Pancreas (tissue), 10 donors: Measurements from ENCODE around the gene CLASRP. TPM values are rescaled to one million over a fixed set of nuclear protein-coding genes. Genes with fewer than 3 reads are reported as not detected.

Experiments used
- ATAC-seq, 4 donors: fragments of 200-7000 bp; cut with Tn5 transposase; one replicate each; pipeline versions ENCODE4 v1.8.0 to v1.9.1; 2020; ENCODE audit warnings: mild to moderate bottlenecking in 4 of 4, moderate library complexity in 4 of 4
- DNase-seq, 6 donors: peaks; one replicate each; pipeline ENCODE4 v3.0.0-alpha.2; 2020
- FAIRE-seq: peaks from 2 replicates; lab custom pipeline; 2012; peaks lifted over from hg19 to GRCh38; lab: Jason Lieb, UNC
- H3K27ac ChIP-seq, 4 donors: fragments of 200-600 bp; sonication (generic); 1 replicate in 3 of 4; 2 replicates in 1 of 4; pipeline versions ENCODE4 v1.5.0 to v1.8.0; 2020
- H3K27me3 ChIP-seq, 4 donors: fragments of 200-600 bp; one replicate each; pipeline ENCODE4 v1.8.0; 2021
- H3K36me3 ChIP-seq, 3 donors: fragments of 200-600 bp; sonication (generic) in 1 of 3; one replicate each; pipeline versions ENCODE4 v1.5.0 to v1.8.0; 2020 to 2021
- H3K4me1 ChIP-seq, 3 donors: fragments of 200-600 bp; one replicate each; pipeline ENCODE4 v1.8.0; 2021
- H3K4me3 ChIP-seq, 4 donors: fragments of 200-600 bp; sonication (generic) in 2 of 4; one replicate each; pipeline versions ENCODE4 v1.5.0 to v1.8.0; 2020 to 2021
- H3K9me3 ChIP-seq, 4 donors: fragments of 200-600 bp; one replicate each; pipeline ENCODE4 v1.8.0; 2021
- CTCF ChIP-seq, 4 donors: fragments of 200-600 bp; sonication (generic) in 3 of 4; IDR thresholded peaks; one replicate each; pipeline versions ENCODE4 v1.5.0 to v1.8.0; 2021; ENCODE audit warnings: antibody characterized with exemption in 4 of 4
- WGBS, 2 donors: extraction: QIAGEN DNeasy Blood & Tissue Kit; methylation state at CpG; one replicate each; pipeline ENCODE4 v1.1.7; 2013; 5-methylcytosine and 5-hydroxymethylcytosine counted together
- intact Hi-C, 3 donors: fragments of 100-400 bp; cut with DNase I; formaldehyde crosslinking; loops; one replicate each; pipeline versions ENCODE4 v1.11.1 to v1.14.2; 2022
- polyA plus RNA-seq, 2 donors: library from polyadenylated mRNA; stranded (reverse); fragments of 200-250 nt; gene quantifications; one replicate each; pipeline ENCODE4 v1.2.3, GENCODE V29; 2013
- total RNA-seq, 6 donors: library from RNA; stranded (reverse); fragmentation: NEBNext Ultra II Directional in 4 of 6; extraction: Animal tissue kit (Norgen Biotek cat#: 25700) in 4 of 6; gene quantifications; one replicate each; pipeline versions ENCODE4 v1.2.1 to v1.2.4, GENCODE V29; 2021 to 2023
- donor health status: healthy with polysubstance abuse.
- donor health status: DM: no; HTN: no; CAD: no; lungs with moderate emphysema.
- donor health status: DM: no; HTN: no; CAD: no.
- donor health status: control.
- donor health status: control.
- donor health status: Bipolar disorder and iron deficiency.
- donor health status: DM: yes; HTN: yes; CAD: no.
- donor health status: DM: no; HTN: no; CAD: no.
- donor health status: DM: no; HTN: no; CAD: no.
- donor health status: DM: yes; HTN: yes; CAD: no.

The CLASRP gene
- total and polyA plus RNA-seq, 8 donors: 34.8 to 244 (median 51.9) TPM

- ATAC-seq (no peak), DNase-seq (no peak), FAIRE-seq (no peak)
- intact Hi-C loops: no loop called here
- WGBS, 2 donors: 70 to 71% methylated on average over 15 of the region's 15 CpGs
- H3K4me3 ChIP-seq: peak overlapping the region in 2 of 4 donors; percentile 33 to 50
- H3K4me1 ChIP-seq: peaks cover 0 to 15% (median 11%) of the 10 kb centered on the region in 3 donors
- no peak for TF ChIP-seq CTCF (IDR thresholded peaks at IDR 0.05)
- H3K27ac ChIP-seq: peak overlapping the region in 1 of 4 donors; percentile 46
- H3K36me3 ChIP-seq: no peaks in the 10 kb centered on the region
- H3K27me3 ChIP-seq: no peaks in the 10 kb centered on the region
- H3K9me3 ChIP-seq: no peaks in the 10 kb centered on the region
These were observed 38.2 kb downstream of the CLASRP start for GRCh38 chr19:45076851-45077730.

GRCh38 chr19:45078390-45079062 is 39.7 kb downstream of the CLASRP start:
- H3K27me3 ChIP-seq: no peaks in the 10 kb centered on the region
- no peak for FAIRE-seq
- H3K36me3 ChIP-seq: no peaks in the 10 kb centered on the region
- DNase-seq: no peak
- WGBS, 2 donors: 46 to 50% methylated on average over 9 to 10 of the region's 10 CpGs
- H3K4me1 ChIP-seq: peaks cover 0 to 15% (median 11%) of the 10 kb centered on the region in 3 donors
- H3K27ac ChIP-seq: no peak overlapping the region
- peak overlapping the region; percentile 51 to 99 (median 78) for H3K4me3 ChIP-seq
- no peaks in the 10 kb centered on the region for H3K9me3 ChIP-seq
- no peak for TF ChIP-seq CTCF (IDR thresholded peaks at IDR 0.05)
- intact Hi-C loops: no loop called here
- ATAC-seq: peak in 2 of 4 donors; percentile 2 to 7

- intact Hi-C loops: no loop called here
- FAIRE-seq: no peak
- Histone ChIP-seq H3K4me3 (peak within 1 kb of the TSS; percentile 51 to 99 (median 78)), H3K4me1 (peaks cover 0 to 15% (median 11%) of the 10 kb centered on the region in 3 donors), H3K9me3 (no peaks in the 10 kb centered on the region), H3K27ac (peak within 1 kb of the TSS in 2 of 4 donors; percentile 51 to 57), H3K27me3 (no peaks in the 10 kb centered on the region), H3K36me3 (no peaks in the 10 kb centered on the region)
- 0% methylated on average over 48 to 61 of the region's 61 CpGs for WGBS, 2 donors
- peak; percentile 64 to 93 (median 80) for DNase-seq
- no peak for TF ChIP-seq CTCF (IDR thresholded peaks at IDR 0.05)
- peak; percentile 83 to 92 (median 89) for ATAC-seq
These were observed 40.4 kb downstream of the CLASRP start, which contains the start of gene GEMIN7 for GRCh38 chr19:45079063-45079910. Gene GEMIN7 (plus strand): TSS chr19:45079260. CDS start chr19:45090115, 10,855 bp downstream.

DNA sequence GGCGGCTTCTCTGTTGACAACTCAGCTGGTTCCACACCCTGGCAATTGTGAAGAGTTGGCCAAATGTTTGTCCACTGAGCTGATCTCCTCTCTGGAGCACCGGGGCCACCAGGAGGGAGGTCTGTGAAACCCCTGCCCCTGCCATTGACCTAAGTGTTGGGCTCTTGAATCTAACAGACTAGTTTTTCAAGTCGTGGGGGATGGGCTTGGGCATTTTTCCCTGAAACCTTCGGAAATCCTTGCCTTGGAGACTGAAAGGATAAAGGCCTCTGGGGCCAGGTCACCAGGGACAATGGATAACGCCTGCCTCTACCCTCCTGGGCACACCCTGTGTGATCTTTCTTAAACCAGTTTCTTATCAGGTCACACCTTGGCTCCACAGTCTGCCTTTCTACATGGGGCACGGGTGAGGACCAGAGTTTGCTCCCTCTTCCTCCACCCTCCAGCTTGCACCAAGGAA is 41.1 kb downstream of the CLASRP start:
- intact Hi-C loops: no loop called here
- H3K27ac ChIP-seq: no peak overlapping the region
- DNase-seq (no peak), FAIRE-seq (no peak), ATAC-seq (no peak)
- TF ChIP-seq CTCF (IDR thresholded peaks at IDR 0.05): no peak
- WGBS, 2 donors: 3 to 5% methylated on average over 6 of the region's 6 CpGs
- peaks cover 0 to 15% (median 11%) of the 10 kb centered on the region in 3 donors for H3K4me1 ChIP-seq
- peak overlapping the region; percentile 51 to 99 (median 78) for H3K4me3 ChIP-seq
- H3K27me3 ChIP-seq: no peaks in the 10 kb centered on the region
- no peaks in the 10 kb centered on the region for H3K36me3 ChIP-seq
- no peaks in the 10 kb centered on the region for H3K9me3 ChIP-seq
